Measurements from ENCODE around the gene NETO1. TPM values are rescaled to one million over a fixed set of nuclear protein-coding genes. Genes with fewer than 3 reads are reported as not detected.
A peak's percentile ranks its signal among the peaks of the same experiment; 100 is the strongest.

The NETO1 gene
- total RNA-seq, 2 experiments from 2014 or later = not detected

DNA sequence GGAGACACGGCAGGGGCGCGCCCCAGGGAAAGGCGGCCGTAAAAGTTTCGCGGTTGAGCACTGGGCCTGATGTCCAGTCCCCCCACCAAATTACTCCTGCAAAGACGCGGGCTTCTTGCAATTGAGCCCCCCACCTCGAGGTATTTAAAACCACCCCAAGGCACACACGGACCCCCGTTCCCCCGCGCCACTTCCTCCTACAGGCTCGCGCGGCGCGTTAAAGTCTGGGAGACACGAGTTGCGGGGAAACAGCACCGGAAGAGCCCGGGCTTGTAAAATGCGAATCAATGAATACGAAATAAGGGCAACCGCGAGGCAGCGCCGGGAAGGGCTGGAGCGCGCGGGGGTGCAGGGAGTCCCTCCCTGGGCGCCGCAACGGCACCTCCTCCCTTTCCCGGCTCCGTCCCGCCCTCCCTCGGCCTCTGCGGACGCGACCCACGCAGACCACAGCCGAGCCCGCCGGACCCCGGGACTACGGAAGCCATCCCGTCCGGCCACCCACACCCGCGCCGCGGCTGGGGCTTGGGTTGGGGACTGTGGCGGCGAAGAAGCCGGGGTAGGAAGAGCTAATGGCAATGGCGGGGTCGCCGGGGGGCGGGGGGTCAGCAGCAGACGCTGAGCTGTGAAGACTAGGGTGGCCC, 918 bp upstream of the NETO1 start:
- Mint-ChIP-seq H3K36me3 (ENCODE audit: low read depth) (no peaks in the 10 kb centered on the region), H3K4me1 (no peaks in the 10 kb centered on the region), H3K27ac (no peak overlapping the region), H3K4me3 (no peak overlapping the region), H3K9me3 (ENCODE audit: low read depth) (no peaks in the 10 kb centered on the region), H3K27me3 (peaks cover 34% of the 10 kb centered on the region)
- no peak for ATAC-seq
- peak; percentile 6 for DNase-seq
- intact Hi-C loops (cut with DNase I, micrococcal nuclease) = loop anchor here in 1 of 2 experiments (5.0 kb wide), 1 partner anchor 326 kb away; the partner anchor contains the start of gene CBLN2
- CTCF ChIA-PET = no interaction called here
- POLR2A ChIA-PET = no interaction called here

DNA sequence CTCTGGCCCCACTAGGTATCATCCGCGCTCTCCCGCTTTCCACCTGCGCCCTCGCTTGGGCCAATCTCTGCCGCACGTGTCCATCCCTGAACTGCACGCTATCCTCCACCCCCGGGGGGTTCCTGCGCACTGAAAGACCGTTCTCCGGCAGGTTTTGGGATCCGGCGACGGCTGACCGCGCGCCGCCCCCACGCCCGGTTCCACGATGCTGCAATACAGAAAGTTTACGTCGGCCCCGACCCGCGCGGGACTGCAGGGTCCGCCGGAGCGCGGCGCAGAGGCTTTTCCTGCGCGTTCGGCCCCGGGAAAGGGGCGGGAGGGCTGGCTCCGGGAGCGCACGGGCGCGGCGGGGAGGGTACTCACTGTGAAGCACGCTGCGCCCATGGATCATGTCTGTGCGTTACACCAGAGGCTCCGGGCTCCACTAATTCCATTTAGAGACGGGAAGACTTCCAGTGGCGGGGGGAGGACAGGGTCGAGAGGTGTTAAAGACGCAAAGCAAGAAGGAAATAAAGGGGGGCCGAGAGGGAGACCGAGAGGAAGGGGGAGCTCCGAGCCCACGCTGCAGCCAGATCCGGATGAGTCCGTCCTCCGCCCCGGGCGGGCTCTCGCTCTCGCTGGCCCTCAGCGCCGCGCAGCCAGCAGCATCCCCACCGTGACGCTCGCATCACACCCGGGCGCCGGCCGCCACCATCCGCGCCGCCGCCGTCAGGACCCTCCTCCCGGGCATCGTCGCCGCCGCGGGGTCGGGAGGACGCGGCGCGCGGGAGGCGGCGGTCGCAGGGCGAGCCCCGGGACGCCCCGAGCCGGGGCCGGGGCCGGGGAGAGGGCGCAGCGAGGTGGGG, 664 bp downstream of the NETO1 start:
- ATAC-seq = no peak
- POLR2A ChIA-PET = no interaction called here
- peaks cover 34% of the 10 kb centered on the region for H3K27me3 Mint-ChIP-seq
- intact Hi-C loops (cut with DNase I, micrococcal nuclease) = loop anchor here in 1 of 2 experiments (5.0 kb wide), 1 partner anchor 325 kb away; the partner anchor contains the start of gene CBLN2
- no peaks in the 10 kb centered on the region for H3K9me3 Mint-ChIP-seq (ENCODE audit: low read depth)
- no peaks in the 10 kb centered on the region for H3K36me3 Mint-ChIP-seq (ENCODE audit: low read depth)
- no peak for DNase-seq
- H3K4me1 Mint-ChIP-seq = no peaks in the 10 kb centered on the region
- CTCF ChIA-PET = no interaction called here
- no peak overlapping the region for H3K27ac Mint-ChIP-seq
- no peak overlapping the region for H3K4me3 Mint-ChIP-seq

DNA sequence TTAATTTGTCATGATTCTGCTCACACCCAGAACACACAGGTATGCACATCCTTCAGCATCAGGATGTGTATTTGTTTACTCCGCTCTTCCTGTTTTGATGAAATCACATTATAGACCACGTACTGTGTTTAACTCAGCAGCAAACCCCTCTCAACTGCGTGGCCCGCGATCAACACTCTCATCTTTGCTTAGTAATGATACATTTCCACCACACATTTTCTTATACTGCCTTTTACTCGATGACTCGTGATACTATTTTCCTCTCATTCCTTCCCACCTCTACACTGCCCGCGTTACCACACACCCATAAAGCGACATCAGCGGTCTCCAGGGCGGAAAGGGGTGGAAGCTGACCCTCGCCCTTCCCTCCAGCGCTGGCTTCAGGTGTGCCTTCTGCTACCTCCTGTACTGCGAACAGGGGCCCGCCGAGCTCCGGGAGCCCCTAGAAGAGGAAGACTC, 1.3 kb downstream of the NETO1 start:
- H3K27ac Mint-ChIP-seq = no peak overlapping the region
- no peak overlapping the region for H3K4me3 Mint-ChIP-seq

DNA sequence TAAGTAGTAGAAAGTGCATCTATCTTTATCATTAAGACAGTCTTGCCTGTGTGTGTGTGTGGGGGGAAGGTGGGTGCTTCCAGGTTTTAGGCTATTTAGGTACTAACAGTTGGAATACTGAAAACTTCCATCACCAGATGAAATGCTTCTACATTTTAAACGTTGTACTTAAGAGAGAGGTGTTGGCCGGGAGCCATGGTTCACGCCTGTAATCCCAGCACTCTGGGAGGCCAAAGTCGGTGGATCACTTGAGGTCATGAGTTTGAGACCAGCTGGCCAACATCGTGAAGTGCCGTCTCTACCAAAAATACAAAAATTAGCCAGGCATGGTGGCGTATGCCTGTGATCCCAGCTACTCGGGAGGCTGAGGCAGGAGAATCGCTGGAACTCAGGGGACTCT, 4.0 kb downstream of the NETO1 start:
- intact Hi-C loops (cut with DNase I, micrococcal nuclease) = no loop called here
- ATAC-seq = no peak
- ChIA-PET CTCF (no interaction called here), POLR2A (no interaction called here)
- Mint-ChIP-seq H3K27me3 (peaks cover 20% of the 10 kb centered on the region), H3K4me3 (no peak overlapping the region), H3K4me1 (no peaks in the 10 kb centered on the region), H3K27ac (no peak overlapping the region), H3K9me3 (ENCODE audit: low read depth) (no peaks in the 10 kb centered on the region), H3K36me3 (ENCODE audit: low read depth) (no peaks in the 10 kb centered on the region)
- no peak for DNase-seq

More for the DNA sequence above, 1.3 kb downstream of the NETO1 start:
- H3K27me3 Mint-ChIP-seq = peaks cover 34% of the 10 kb centered on the region
- intact Hi-C loops (cut with DNase I, micrococcal nuclease) = loop anchor here in 1 of 2 experiments (5.0 kb wide), 1 partner anchor 324 kb away; the partner anchor contains the start of gene CBLN2
- no peaks in the 10 kb centered on the region for H3K4me1 Mint-ChIP-seq
- CTCF ChIA-PET = no interaction called here
- DNase-seq (no peak), ATAC-seq (no peak)
- POLR2A ChIA-PET = no interaction called here
- no peaks in the 10 kb centered on the region for H3K36me3 Mint-ChIP-seq (ENCODE audit: low read depth)
- no peaks in the 10 kb centered on the region for H3K9me3 Mint-ChIP-seq (ENCODE audit: low read depth)

DNA sequence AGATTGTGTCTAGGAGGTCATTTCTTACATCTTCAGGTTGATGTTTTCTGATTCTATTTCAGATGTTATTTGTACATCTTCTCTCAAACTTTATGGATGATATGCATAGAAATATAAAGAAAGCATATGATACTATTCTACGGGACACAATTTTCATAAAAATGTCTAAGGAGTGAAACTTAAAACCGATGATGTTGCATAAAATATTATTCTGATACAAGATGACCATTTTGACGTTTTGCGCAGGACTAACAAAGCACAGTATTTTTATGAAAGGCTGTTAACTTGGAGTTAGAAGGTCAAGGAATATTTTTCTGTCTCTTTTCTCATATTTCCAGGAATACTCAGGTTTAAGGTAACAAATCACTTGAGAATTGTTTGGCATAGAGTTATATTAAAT, 8.7 kb downstream of the NETO1 start:
- Mint-ChIP-seq H3K27ac (no peak overlapping the region), H3K36me3 (ENCODE audit: low read depth) (no peaks in the 10 kb centered on the region), H3K9me3 (ENCODE audit: low read depth) (no peaks in the 10 kb centered on the region), H3K27me3 (no peaks in the 10 kb centered on the region), H3K4me1 (no peaks in the 10 kb centered on the region), H3K4me3 (no peak overlapping the region)
- no peak for DNase-seq
- ATAC-seq = no peak
- CTCF ChIA-PET = no interaction called here
- POLR2A ChIA-PET = no interaction called here
- intact Hi-C loops (cut with DNase I, micrococcal nuclease) = no loop called here

DNA sequence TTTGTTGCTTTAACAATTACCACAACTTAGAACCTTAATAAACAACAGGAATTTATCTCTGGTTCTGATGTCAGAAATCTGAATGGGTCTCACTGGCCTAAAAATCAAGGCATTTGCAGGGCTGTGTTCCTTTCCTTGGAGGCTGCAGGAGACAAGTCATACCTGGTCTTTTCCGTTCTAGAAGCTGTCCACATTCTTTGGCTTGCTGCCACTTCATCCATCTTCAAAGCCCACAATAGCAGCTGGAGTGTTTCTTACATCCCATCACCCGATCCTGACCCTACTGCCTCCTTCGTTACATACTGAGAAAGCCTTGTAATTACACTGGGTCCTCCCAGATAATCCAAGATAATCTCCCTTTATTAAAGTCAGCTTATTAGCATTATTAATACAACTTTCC, 18.1 kb downstream of the NETO1 start:
- H3K4me1 Mint-ChIP-seq = no peaks in the 10 kb centered on the region
- no peaks in the 10 kb centered on the region for H3K36me3 Mint-ChIP-seq (ENCODE audit: low read depth)
- DNase-seq (no peak), ATAC-seq (no peak)
- H3K27ac Mint-ChIP-seq = no peak overlapping the region
- peaks cover 4% of the 10 kb centered on the region for H3K9me3 Mint-ChIP-seq (ENCODE audit: low read depth)
- intact Hi-C loops (cut with DNase I, micrococcal nuclease) = no loop called here
- ChIA-PET CTCF (no interaction called here), POLR2A (no interaction called here)
- H3K27me3 Mint-ChIP-seq = no peaks in the 10 kb centered on the region
- no peak overlapping the region for H3K4me3 Mint-ChIP-seq

DNA sequence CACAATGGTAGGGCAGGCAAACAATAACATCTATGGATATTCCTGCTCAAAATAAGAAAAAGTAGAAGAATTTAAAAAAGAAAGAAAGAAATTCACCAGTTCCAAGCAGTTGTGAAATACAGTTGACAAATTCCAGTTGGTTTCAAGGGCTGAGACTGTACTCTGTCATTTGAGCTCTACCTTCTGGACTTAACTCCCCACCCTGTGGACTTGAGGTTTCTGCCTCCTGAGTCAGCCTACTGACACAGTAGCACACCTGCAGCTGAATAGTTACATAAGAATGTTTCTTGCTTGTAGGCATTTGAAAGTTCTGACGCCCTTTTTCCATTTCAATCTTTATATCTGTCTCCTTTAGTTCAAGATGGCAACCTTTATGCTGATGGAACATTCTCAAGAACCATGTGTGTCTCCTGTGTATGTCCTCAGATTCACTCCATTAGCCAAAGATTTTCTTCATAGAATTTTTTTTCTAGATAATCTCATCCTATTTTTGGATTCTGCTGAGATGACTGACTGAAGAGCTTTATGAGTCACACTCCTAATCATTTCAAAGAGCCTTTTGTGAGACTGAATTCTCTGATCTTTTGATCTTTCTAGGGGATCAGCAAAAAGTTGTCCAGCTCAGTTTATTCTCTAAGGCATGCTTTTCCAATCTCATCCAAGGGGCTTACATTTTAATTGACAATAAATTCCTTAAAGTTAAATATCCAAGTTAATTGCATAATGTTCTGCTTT, 19.1 kb downstream of the NETO1 start:
- CTCF ChIA-PET = no interaction called here
- ATAC-seq (no peak), DNase-seq (no peak)
- Mint-ChIP-seq H3K9me3 (ENCODE audit: low read depth) (peaks cover 4% of the 10 kb centered on the region), H3K4me1 (no peaks in the 10 kb centered on the region), H3K4me3 (no peak overlapping the region), H3K27ac (no peak overlapping the region), H3K36me3 (ENCODE audit: low read depth) (no peaks in the 10 kb centered on the region), H3K27me3 (no peaks in the 10 kb centered on the region)
- POLR2A ChIA-PET = no interaction called here
- intact Hi-C loops (cut with DNase I, micrococcal nuclease) = no loop called here

DNA sequence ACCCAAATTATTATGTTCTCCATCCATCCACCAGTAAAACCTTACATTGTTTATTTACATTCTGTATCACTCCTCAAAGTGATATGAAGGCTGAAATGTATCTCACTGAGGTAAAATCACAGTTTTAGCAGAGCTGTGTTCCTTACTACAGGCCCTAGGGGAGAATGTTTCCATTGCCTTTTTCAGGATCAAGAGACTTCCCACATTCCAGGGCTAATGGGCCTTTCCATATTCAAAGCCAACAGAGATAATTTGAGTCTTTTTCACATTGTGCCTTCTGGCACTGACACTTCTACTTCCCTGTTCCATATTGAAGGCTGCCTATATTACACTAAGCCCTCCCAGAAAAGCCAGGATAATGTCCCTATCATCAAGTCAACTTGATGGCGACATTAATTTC, 20.0 kb downstream of the NETO1 start:
- Mint-ChIP-seq H3K4me1 (no peaks in the 10 kb centered on the region), H3K4me3 (no peak overlapping the region), H3K9me3 (ENCODE audit: low read depth) (peaks cover 5% of the 10 kb centered on the region), H3K27ac (no peak overlapping the region), H3K27me3 (no peaks in the 10 kb centered on the region), H3K36me3 (ENCODE audit: low read depth) (no peaks in the 10 kb centered on the region)
- DNase-seq (no peak), ATAC-seq (no peak)
- ChIA-PET POLR2A (no interaction called here), CTCF (no interaction called here)
- intact Hi-C loops (cut with DNase I, micrococcal nuclease) = no loop called here

DNA sequence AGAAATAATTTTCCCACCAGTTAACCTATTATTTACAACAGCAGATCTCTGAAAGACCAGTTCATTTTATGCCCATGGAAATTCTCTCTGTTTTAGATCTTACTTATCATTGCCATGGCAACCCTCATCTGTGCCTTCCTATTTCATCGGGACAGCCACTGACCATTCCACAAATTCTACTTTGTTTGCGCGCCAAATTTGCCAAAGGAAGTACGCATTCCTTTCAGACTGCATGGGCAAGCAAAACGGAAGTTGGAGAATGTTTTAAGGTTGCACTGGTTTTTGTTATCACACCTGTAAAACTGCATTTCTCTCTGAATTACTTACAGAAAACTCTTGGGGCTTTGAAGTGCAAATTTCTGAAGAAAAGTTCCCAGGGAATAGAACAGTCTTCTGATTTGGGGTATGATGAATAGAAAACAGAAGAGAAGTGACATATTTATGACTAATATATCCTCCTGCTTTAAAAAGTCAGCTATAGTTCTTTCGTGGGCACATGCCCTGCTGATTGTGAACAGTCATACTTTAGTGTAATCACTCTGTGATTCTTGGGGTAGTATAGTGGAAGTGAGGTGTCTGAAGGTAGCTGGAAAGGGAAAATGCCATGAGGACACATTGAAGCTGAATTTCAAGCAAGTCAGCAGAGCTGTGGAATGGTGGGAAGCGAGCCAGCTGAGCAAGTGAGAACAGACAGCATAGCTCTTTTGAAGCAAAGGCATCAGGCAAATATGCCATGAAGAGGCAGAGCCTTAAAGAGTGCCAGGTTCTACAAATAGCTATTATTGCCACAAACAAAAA, 20.9 kb downstream of the NETO1 start:
- POLR2A ChIA-PET = no interaction called here

DNA sequence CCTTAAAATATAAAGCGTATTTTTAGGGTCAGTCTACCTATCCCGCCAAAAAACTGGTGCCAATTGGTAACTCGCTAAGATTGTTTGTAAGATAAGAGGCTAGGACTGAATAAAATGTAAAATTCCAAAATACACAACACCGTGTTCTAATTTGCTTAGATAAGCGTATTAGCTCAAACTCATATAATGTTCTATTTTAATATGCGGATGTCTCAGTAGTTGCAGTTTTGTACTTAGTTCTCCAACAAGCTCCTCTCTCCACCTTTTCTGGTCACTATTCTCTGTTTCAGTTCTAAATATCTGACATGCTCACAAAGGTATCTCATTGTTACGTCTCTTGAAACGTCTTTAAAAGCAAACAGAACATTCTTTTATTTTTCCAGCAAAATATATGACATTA, 24.0 kb downstream of the NETO1 start:
- Mint-ChIP-seq H3K27ac (no peak overlapping the region), H3K36me3 (ENCODE audit: low read depth) (no peaks in the 10 kb centered on the region), H3K4me1 (no peaks in the 10 kb centered on the region), H3K4me3 (no peak overlapping the region), H3K27me3 (no peaks in the 10 kb centered on the region), H3K9me3 (ENCODE audit: low read depth) (peaks cover 4% of the 10 kb centered on the region)
- DNase-seq = no peak
- no peak for ATAC-seq
- intact Hi-C loops (cut with DNase I, micrococcal nuclease) = no loop called here
- ChIA-PET POLR2A (no interaction called here), CTCF (no interaction called here)

More for the DNA sequence above, 20.9 kb downstream of the NETO1 start:
- Mint-ChIP-seq H3K27me3 (no peaks in the 10 kb centered on the region), H3K4me1 (no peaks in the 10 kb centered on the region), H3K9me3 (ENCODE audit: low read depth) (peaks cover 5% of the 10 kb centered on the region), H3K4me3 (no peak overlapping the region), H3K27ac (no peak overlapping the region), H3K36me3 (ENCODE audit: low read depth) (no peaks in the 10 kb centered on the region)
- ATAC-seq (no peak), DNase-seq (no peak)
- intact Hi-C loops (cut with DNase I, micrococcal nuclease) = no loop called here
- CTCF ChIA-PET = no interaction called here

DNA sequence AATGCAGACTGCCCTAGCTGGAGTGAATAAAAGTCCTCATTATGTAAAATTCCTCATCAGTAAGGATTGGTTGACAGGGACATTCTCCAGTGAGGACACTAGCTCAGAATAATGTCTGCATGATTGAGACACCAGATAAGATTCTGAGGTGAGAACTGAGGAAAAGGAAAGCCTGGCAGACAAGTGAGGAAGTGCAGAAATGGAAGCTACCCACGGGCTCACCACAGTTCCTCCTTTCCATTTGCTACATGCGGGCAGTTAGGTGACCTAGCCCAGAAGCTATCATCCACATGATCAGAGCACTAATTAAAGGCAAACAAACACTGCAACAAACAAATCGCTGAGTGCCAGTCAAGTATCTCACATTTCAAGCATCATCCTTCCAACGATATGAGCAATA, 27.7 kb downstream of the NETO1 start:
- Mint-ChIP-seq H3K4me1 (no peaks in the 10 kb centered on the region), H3K36me3 (ENCODE audit: low read depth) (no peaks in the 10 kb centered on the region), H3K27me3 (no peaks in the 10 kb centered on the region), H3K9me3 (ENCODE audit: low read depth) (peaks cover 1% of the 10 kb centered on the region), H3K27ac (no peak overlapping the region), H3K4me3 (no peak overlapping the region)
- intact Hi-C loops (cut with DNase I, micrococcal nuclease) = no loop called here
- POLR2A ChIA-PET = no interaction called here
- CTCF ChIA-PET = interaction anchor here (1.5 to 1.6 kb wide), 2 partner anchors 12 to 77 kb away, joined by 3 to 5 read pairs; no protein-coding TSS in a partner anchor
- DNase-seq = no peak
- ATAC-seq = no peak
